ENCODE data around the gene DGAT2.

The DGAT2 gene

GRCh38 chr11:75802021-75802912 is 33.7 kb downstream of the DGAT2 start:
- H3K36me3 ChIP-seq (ENCODE audit: low read length), result no peaks in the 10 kb centered on the region
- H3K9me2 ChIP-seq (replicated peaks; ENCODE audit: insufficient read depth, low read length), result no peaks in the 10 kb centered on the region
- no peak overlapping the region for H3K9ac ChIP-seq (ENCODE audit: low read length)
- no peaks in the 10 kb centered on the region for H3K79me2 ChIP-seq (ENCODE audit: insufficient read depth, low read length)
- no peaks in the 10 kb centered on the region for H4K20me1 ChIP-seq (ENCODE audit: low read depth, low read length)
- H2AFZ ChIP-seq (ENCODE audit: low read depth, low read length, severe bottlenecking), result no peak overlapping the region
- no peak for TF ChIP-seq CTCF (IDR thresholded peaks at IDR 0.05; ENCODE audit: insufficient read depth, low read length, poor library complexity, severe bottlenecking)
- no peak for TF ChIP-seq EZH2phosphoT487 (conservative IDR thresholded peaks at IDR 0.05; ENCODE audit: low read length)
- no peak overlapping the region for H3K4me3 ChIP-seq (ENCODE audit: insufficient read depth, low read length, poor library complexity, severe bottlenecking)
- no peak overlapping the region for H3K27ac ChIP-seq (ENCODE audit: low read depth, low read length)
- no peaks in the 10 kb centered on the region for H3F3A ChIP-seq (ENCODE audit: insufficient read depth)
- H3K4me2 ChIP-seq (ENCODE audit: low read depth, low read length, poor library complexity, severe bottlenecking), result no peak overlapping the region
- H3K27me3 ChIP-seq (ENCODE audit: low read length), result no peaks in the 10 kb centered on the region
- no peaks in the 10 kb centered on the region for H3K9me3 ChIP-seq (ENCODE audit: insufficient read depth, low read length)

GRCh38 chr11:75802913-75803820 is 34.6 kb downstream of the DGAT2 start:
- no peak overlapping the region for H3K4me2 ChIP-seq (ENCODE audit: low read depth, low read length, poor library complexity, severe bottlenecking)
- no peak overlapping the region for H3K27ac ChIP-seq (ENCODE audit: low read depth, low read length)
- no peaks in the 10 kb centered on the region for H3K9me3 ChIP-seq (ENCODE audit: insufficient read depth, low read length)
- H3K9ac ChIP-seq (ENCODE audit: low read length), result no peak overlapping the region
- no peaks in the 10 kb centered on the region for H3K79me2 ChIP-seq (ENCODE audit: insufficient read depth, low read length)
- H3K9me2 ChIP-seq (replicated peaks; ENCODE audit: insufficient read depth, low read length), result no peaks in the 10 kb centered on the region
- no peaks in the 10 kb centered on the region for H3F3A ChIP-seq (ENCODE audit: insufficient read depth)
- H4K20me1 ChIP-seq (ENCODE audit: low read depth, low read length), result no peaks in the 10 kb centered on the region
- H3K4me3 ChIP-seq (ENCODE audit: insufficient read depth, low read length, poor library complexity, severe bottlenecking), result no peak overlapping the region
- no peak overlapping the region for H2AFZ ChIP-seq (ENCODE audit: low read depth, low read length, severe bottlenecking)
- H3K36me3 ChIP-seq (ENCODE audit: low read length), result no peaks in the 10 kb centered on the region
- peak; percentile 74 for TF ChIP-seq CTCF (IDR thresholded peaks at IDR 0.05; ENCODE audit: insufficient read depth, low read length, poor library complexity, severe bottlenecking)
- TF ChIP-seq EZH2phosphoT487 (conservative IDR thresholded peaks at IDR 0.05; ENCODE audit: low read length), result no peak
- H3K27me3 ChIP-seq (ENCODE audit: low read length), result no peaks in the 10 kb centered on the region

- no peaks in the 10 kb centered on the region for H3K79me2 ChIP-seq (ENCODE audit: insufficient read depth, low read length)
- no peaks in the 10 kb centered on the region for H3K36me3 ChIP-seq (ENCODE audit: low read length)
- no peak overlapping the region for H3K4me3 ChIP-seq (ENCODE audit: insufficient read depth, low read length, poor library complexity, severe bottlenecking)
- no peak overlapping the region for H3K27ac ChIP-seq (ENCODE audit: low read depth, low read length)
- H3K9ac ChIP-seq (ENCODE audit: low read length), result no peak overlapping the region
- no peaks in the 10 kb centered on the region for H3K9me2 ChIP-seq (replicated peaks; ENCODE audit: insufficient read depth, low read length)
- H4K20me1 ChIP-seq (ENCODE audit: low read depth, low read length), result no peaks in the 10 kb centered on the region
- TF ChIP-seq CTCF (IDR thresholded peaks at IDR 0.05; ENCODE audit: insufficient read depth, low read length, poor library complexity, severe bottlenecking) (no peak), EZH2phosphoT487 (conservative IDR thresholded peaks at IDR 0.05; ENCODE audit: low read length) (no peak)
- H2AFZ ChIP-seq (ENCODE audit: low read depth, low read length, severe bottlenecking), result no peak overlapping the region
- H3K4me2 ChIP-seq (ENCODE audit: low read depth, low read length, poor library complexity, severe bottlenecking), result no peak overlapping the region
- no peaks in the 10 kb centered on the region for H3F3A ChIP-seq (ENCODE audit: insufficient read depth)
- no peaks in the 10 kb centered on the region for H3K27me3 ChIP-seq (ENCODE audit: low read length)
- H3K9me3 ChIP-seq (ENCODE audit: insufficient read depth, low read length), result no peaks in the 10 kb centered on the region
Observed at GRCh38 chr11:75809111-75809510, 40.5 kb downstream of the DGAT2 start.

Measured in SU-DHL-6 (cell line).